C4-2B (cell line): ENCODE results near the gene FUT2.

Source experiments
- ZFX ChIP-seq: fragments of 450-650 bp; IDR thresholded peaks from 2 replicates; pipeline ENCODE4 v1.6.1; 2017
- TF ChIP-seq, protein P1 (sequence below): fragments of 450-650 bp; conservative IDR thresholded peaks from 2 replicates; pipeline ENCODE4 v1.5.1; 2017; ENCODE audit warnings: mild to moderate bottlenecking

DNA sequence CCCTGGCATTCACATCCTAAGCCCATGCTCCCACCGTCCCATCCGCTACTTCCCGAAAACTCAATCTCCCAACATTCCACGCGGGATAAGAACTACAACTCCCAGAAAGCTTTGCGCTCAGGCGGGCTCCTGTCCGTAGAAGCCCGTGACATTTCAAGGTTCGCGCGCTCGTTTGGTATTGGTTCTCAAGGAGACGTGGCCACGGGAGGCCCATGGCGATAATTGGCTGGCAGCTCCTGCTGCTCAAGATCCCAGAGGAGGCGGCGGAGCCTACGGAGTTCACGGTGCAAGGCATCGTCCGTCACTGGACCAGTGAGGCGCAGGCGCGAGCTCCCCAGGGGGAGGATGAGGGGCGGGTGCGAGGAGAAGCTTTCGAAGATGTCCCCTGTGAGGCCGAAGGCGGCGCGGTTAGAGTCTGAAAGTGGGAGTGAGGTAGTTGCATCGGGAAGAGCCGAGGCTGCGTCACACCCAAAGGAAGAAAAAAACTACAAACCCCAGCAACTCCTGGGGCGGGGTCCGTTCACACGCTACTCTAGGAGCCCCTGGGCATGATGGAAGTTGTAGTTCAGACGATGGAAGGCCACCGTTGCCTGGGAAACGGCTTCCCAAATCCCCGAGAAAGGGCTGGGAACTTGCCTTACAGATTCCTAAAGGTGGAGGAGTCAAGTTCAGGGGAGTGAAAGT lies 25.0 kb downstream of the FUT2 start:
- TF ChIP-seq, protein P1, sequence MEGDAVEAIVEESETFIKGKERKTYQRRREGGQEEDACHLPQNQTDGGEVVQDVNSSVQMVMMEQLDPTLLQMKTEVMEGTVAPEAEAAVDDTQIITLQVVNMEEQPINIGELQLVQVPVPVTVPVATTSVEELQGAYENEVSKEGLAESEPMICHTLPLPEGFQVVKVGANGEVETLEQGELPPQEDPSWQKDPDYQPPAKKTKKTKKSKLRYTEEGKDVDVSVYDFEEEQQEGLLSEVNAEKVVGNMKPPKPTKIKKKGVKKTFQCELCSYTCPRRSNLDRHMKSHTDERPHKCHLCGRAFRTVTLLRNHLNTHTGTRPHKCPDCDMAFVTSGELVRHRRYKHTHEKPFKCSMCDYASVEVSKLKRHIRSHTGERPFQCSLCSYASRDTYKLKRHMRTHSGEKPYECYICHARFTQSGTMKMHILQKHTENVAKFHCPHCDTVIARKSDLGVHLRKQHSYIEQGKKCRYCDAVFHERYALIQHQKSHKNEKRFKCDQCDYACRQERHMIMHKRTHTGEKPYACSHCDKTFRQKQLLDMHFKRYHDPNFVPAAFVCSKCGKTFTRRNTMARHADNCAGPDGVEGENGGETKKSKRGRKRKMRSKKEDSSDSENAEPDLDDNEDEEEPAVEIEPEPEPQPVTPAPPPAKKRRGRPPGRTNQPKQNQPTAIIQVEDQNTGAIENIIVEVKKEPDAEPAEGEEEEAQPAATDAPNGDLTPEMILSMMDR = no peak
- no peak for TF ChIP-seq ZFX
